Renal cortical epithelial cell (primary cell): ENCODE data around the gene LRRC23. TPM values are rescaled to one million over a fixed set of nuclear protein-coding genes. Genes with fewer than 3 reads are reported as not detected.
A peak's percentile ranks its signal among the peaks of the same experiment; 100 is the strongest.

Source experiments
- DNase-seq: peaks from one replicate; pipeline ENCODE4 v3.0.0-alpha.2; 2011; ENCODE audit warnings: low read depth
- total RNA-seq: library from RNA; depleted of rRNA; stranded (reverse); fragments of >200 nt; gene quantifications from 2 replicates; pipeline ENCODE4 v1.2.3, GENCODE V29; 2014

LRRC23 gene
- total RNA-seq, 1 donor from 2014 or later, result 16.4 TPM

GRCh38 chr12:6925540-6926279 lies 21.1 kb downstream of the LRRC23 start:
- peak; percentile 93 for DNase-seq

- peak; percentile 41 for DNase-seq
These were observed 22.9 kb downstream of the LRRC23 start, which contains the start of gene ATN1 for GRCh38 chr12:6927379-6928021. Gene ATN1 (plus strand): TSS chr12:6927959. CDS start chr12:6934002, 6,043 bp downstream.

DNA sequence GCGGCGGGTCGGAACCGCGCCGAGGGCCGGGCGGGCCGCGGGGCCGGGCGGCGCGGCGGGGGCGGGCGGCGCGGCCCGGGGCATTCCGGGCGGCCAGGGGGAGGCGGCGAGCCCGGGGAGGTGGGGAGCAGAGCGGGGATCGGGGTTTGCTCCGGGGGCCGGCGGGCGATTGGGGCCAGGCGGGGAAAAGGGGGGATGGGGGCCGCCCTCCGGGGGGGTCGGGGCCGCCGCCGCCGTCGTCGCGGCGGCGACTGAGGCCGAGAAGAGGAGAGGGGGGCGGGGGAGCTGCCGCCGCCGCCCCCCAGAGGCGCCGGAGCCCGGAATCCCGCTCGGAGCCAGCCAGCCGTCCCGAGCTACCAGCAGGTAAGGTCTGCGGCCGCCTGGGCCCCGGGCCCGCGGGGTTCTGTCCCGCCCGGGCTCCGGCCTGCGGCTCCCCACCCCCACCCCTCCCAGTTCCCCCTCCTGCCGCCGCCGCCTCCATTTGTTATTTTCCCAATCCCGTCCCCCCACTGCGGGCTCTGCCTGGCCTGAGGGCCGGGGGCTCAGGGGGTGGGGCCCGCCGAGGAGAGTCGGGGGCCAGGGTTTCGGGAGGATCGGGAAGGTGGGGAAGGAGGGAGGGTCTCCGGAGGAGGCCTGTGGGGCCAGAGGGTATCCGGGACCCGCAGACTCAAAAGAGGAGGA lies 23.5 kb downstream of the LRRC23 start:
- no peak for DNase-seq

GRCh38 chr12:6928703-6929407 lies 24.2 kb downstream of the LRRC23 start:
- no peak for DNase-seq

- DNase-seq, result no peak
These were observed 25.1 kb downstream of the LRRC23 start for GRCh38 chr12:6929466-6930452.

DNA sequence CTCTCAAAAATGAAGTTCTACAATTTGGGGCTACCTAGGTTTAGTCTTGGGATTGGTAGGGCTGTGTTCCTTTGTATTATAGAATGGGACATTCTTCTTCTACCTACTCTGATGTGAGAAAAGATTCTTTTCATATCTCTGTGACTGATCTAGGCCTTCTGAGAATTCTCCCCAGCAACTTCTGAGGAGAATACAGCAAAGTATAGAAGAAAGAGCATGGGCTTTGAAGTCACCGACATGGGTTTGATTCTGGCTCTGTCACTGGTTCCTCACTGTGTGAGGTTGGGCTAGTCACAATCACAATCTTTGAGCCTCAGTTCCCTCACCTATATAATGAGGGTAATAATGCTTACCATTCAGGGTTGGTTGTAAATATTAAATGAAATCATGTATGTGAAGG lies 28.1 kb downstream of the LRRC23 start:
- no peak for DNase-seq

GRCh38 chr12:6934110-6934509 lies 29.5 kb downstream of the LRRC23 start:
- DNase-seq, result peak; percentile 41

DNA sequence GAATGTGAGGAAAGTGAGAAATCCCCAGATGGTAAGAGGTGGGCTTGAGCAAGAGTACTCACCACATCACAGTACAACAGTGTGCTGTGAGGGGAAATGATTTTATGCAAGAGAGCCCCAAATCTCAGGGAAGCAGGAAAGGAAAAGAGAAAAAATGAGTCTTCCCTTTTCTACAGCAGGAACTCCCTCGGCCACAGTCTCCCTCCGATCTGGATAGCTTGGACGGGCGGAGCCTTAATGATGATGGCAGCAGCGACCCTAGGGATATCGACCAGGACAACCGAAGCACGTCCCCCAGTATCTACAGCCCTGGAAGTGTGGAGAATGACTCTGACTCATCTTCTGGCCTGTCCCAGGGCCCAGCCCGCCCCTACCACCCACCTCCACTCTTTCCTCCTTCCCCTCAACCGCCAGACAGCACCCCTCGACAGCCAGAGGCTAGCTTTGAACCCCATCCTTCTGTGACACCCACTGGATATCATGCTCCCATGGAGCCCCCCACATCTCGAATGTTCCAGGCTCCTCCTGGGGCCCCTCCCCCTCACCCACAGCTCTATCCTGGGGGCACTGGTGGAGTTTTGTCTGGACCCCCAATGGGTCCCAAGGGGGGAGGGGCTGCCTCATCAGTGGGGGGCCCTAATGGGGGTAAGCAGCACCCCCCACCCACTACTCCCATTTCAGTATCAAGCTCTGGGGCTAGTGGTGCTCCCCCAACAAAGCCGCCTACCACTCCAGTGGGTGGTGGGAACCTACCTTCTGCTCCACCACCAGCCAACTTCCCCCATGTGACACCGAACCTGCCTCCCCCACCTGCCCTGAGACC lies 31.0 kb downstream of the LRRC23 start:
- DNase-seq, result no peak

DNA sequence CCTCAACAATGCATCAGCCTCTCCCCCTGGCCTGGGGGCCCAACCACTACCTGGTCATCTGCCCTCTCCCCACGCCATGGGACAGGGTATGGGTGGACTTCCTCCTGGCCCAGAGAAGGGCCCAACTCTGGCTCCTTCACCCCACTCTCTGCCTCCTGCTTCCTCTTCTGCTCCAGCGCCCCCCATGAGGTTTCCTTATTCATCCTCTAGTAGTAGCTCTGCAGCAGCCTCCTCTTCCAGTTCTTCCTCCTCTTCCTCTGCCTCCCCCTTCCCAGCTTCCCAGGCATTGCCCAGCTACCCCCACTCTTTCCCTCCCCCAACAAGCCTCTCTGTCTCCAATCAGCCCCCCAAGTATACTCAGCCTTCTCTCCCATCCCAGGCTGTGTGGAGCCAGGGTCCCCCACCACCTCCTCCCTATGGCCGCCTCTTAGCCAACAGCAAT lies 31.6 kb downstream of the LRRC23 start:
- no peak for DNase-seq

GRCh38 chr12:6936636-6937480 lies 32.2 kb downstream of the LRRC23 start:
- no peak for DNase-seq

- peak; percentile 82 for DNase-seq
These were observed 33.1 kb downstream of the LRRC23 start for GRCh38 chr12:6937481-6938352.

- DNase-seq, result no peak
These were observed 34.0 kb downstream of the LRRC23 start for GRCh38 chr12:6938353-6939190.

DNA sequence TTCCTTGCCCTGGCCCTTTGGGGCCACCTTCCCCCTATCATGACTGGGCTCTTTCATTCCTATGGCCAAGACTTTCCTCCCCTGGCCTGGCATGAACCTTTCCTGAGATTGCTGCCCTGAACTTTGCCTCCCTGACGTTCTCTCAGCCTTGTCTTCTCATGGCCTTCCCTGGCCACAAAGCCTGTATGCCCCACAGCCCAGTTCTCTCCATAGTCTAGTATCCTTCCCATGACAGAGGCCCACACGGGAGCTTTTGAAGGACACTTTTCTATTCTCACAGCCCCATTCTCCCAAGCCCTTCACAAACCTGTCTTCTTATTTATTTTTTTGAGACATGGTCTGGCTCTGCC lies 34.5 kb downstream of the LRRC23 start:
- DNase-seq, result no peak

DNA sequence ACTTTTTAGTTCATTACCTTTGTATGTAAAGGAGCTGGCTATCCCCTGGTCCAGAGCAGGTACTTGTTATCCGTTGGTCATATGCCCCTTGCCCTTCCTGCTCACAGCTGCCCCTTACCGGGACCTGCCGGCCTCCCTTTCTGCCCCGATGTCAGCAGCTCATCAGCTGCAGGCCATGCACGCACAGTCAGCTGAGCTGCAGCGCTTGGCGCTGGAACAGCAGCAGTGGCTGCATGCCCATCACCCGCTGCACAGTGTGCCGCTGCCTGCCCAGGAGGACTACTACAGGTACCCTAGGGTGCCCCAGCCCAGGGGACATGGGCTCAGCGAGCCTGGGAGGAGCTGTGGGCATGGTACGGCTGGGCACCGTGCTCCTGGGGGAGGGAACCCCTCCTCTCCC lies 36.6 kb downstream of the LRRC23 start:
- no peak for DNase-seq

- no peak for DNase-seq
These were observed 37.2 kb downstream of the LRRC23 start for GRCh38 chr12:6941782-6942181.

DNA sequence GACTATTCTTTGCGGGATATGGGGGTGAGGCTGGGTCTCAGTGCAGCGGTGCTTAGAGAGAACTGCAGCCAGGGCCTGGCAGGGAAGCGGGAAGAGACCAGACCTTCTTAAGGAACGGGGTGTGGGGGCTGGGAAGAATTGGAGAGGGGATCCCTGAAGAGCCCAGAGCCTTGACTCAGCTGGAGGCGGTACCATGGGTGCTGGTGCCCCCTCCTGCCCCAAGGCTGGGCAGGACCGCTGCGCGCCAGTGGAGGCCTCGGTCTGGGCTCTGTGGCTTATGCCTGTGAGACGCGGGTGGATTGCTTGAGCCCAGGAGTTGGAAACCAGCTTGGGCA lies 37.7 kb downstream of the LRRC23 start:
- DNase-seq, result no peak

GRCh38 chr12:6943389-6943721 lies 38.7 kb downstream of the LRRC23 start:
- DNase-seq, result peak; percentile 93
